GM20000 (cell line): Measurements from ENCODE around the gene CHRM5.

Experiments used
- DNase-seq: peaks from one replicate; pipeline ENCODE4 v3.0.0; 2012; ENCODE audit warnings: low spot score
- TF ChIP-seq, protein P1 (sequence below): IDR thresholded peaks from 2 replicates; pipeline ENCODE4 v1.5.1; 2012; ENCODE audit warnings: mild to moderate bottlenecking, control low read depth; ENCODE audit errors: extremely low read depth, missing control alignments

The CHRM5 gene, protein sequence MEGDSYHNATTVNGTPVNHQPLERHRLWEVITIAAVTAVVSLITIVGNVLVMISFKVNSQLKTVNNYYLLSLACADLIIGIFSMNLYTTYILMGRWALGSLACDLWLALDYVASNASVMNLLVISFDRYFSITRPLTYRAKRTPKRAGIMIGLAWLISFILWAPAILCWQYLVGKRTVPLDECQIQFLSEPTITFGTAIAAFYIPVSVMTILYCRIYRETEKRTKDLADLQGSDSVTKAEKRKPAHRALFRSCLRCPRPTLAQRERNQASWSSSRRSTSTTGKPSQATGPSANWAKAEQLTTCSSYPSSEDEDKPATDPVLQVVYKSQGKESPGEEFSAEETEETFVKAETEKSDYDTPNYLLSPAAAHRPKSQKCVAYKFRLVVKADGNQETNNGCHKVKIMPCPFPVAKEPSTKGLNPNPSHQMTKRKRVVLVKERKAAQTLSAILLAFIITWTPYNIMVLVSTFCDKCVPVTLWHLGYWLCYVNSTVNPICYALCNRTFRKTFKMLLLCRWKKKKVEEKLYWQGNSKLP

DNA sequence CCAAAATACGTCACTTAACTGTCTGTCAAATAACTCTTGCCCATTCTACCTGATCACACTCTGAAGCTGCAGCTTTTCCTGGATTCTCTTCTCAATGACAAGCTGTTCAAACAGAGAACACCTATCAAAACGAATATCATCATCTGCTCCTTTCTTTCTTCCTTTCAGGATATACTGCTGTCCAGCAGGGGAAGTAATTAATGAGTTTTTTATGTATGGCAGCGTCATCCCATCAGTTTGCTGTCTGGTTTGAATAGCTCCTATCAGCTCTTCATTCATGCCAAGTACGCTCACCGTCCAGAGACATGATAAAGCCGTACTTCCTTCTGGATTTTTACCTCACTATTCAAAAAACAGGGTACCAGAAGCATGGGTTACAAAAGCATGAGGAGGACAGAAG, at the start of gene CHRM5:
CHRM5 (plus strand) TSS at position 274 of the 400 bp plus-strand sequence. CDS start 94,221 bp downstream, outside the sequence.
- DNase-seq, result no peak
- TF ChIP-seq, protein P1, sequence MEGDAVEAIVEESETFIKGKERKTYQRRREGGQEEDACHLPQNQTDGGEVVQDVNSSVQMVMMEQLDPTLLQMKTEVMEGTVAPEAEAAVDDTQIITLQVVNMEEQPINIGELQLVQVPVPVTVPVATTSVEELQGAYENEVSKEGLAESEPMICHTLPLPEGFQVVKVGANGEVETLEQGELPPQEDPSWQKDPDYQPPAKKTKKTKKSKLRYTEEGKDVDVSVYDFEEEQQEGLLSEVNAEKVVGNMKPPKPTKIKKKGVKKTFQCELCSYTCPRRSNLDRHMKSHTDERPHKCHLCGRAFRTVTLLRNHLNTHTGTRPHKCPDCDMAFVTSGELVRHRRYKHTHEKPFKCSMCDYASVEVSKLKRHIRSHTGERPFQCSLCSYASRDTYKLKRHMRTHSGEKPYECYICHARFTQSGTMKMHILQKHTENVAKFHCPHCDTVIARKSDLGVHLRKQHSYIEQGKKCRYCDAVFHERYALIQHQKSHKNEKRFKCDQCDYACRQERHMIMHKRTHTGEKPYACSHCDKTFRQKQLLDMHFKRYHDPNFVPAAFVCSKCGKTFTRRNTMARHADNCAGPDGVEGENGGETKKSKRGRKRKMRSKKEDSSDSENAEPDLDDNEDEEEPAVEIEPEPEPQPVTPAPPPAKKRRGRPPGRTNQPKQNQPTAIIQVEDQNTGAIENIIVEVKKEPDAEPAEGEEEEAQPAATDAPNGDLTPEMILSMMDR, result no peak

DNA sequence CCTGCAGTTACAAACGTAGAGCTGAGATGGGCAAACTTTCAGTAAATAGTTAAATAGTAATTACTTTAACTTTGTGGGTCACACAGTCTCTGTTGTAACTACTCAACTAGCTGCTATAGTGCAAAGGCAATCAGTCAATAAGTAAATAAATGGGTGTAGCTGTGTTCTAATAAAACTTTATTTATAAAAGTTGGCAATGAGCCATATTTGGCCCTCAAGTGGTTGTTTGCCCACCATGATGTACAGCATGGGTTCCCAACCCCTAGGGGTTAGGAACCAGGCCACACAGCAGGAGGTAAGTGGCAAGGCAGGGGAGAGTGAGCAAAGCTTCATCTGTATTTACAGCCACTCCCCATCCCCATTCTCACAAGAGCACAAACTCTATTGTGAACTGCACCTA, 44.9 kb upstream of the CHRM5 start:
- no peak for DNase-seq
- TF ChIP-seq, protein P1, result no peak

DNA sequence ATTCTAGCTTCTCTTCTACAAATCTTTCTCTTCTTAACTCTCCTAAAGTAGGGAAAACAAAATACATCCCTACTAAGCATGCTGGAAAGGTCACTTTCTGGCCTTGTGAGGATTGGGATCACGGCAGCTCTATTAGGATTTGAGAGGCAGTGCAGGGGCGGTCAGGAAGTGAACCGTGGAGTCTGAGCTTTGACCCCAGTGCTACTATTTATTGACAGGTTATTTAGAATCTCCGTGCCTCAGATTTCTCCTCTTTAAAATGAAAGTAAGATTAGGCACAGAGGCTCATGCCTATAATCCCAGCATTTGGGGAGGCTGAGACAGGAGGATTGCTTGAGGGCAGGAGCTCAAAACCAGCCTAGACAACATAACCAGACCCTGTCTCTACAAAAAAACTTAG, 42.0 kb upstream of the CHRM5 start:
- no peak for DNase-seq
- TF ChIP-seq, protein P1, result no peak

DNA sequence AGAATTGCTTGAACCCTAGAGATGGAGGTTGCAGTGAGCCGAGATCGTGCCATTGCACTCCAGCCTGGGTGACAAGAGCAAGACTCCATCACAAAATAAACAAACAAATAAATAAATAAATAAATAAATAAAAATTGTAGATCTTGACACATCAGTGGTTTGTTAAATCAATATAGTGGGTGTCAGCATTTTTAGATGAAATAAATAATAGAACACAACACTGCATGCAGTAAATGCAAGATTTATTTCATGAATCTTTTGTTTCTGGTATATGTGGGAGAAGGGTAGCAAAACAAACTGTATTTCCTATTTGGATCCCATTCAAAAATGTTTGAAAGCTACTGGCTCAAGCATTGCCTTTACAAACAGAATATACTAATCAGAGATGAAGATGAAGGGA, 35.6 kb upstream of the CHRM5 start:
- TF ChIP-seq, protein P1, result no peak
- DNase-seq, result no peak

DNA sequence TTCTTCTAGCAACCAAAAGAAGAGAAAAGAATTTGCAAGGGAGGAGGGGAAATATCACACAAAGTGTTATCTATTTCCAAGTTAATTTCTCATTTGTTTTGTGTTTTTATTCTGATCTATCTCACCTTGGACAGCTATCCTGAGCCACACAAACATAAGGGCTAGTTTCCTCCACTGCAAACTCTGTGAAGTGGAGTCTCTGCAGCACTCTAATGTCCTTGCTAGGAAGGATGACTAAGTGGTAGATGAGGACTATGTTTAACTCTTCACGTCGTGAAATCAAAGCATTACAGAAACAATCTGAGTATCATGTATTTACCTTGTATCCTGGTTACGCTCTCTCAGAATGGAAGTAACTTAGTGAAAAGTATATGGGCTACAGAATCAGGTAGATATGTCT, 33.9 kb upstream of the CHRM5 start:
- TF ChIP-seq, protein P1, result no peak
- DNase-seq, result no peak

DNA sequence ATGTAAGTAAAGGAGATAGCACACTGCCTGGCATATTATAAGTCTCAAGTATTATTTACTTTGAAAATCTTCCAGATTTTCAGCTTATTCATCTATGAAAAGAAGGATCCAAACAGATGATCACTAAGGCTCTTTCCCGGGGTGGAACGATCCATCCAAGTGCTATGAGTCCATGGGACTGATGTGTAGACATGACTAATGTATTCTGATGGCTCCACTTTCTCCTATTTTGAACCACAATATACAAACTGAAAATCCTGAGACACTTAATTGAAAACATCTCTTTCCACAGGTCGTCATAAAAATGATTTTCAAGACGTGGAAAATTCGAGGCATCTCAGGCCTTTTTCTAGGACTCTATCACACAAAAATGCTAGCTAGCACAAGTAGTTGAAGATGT, 33.4 kb upstream of the CHRM5 start:
- no peak for DNase-seq
- TF ChIP-seq, protein P1, result no peak

DNA sequence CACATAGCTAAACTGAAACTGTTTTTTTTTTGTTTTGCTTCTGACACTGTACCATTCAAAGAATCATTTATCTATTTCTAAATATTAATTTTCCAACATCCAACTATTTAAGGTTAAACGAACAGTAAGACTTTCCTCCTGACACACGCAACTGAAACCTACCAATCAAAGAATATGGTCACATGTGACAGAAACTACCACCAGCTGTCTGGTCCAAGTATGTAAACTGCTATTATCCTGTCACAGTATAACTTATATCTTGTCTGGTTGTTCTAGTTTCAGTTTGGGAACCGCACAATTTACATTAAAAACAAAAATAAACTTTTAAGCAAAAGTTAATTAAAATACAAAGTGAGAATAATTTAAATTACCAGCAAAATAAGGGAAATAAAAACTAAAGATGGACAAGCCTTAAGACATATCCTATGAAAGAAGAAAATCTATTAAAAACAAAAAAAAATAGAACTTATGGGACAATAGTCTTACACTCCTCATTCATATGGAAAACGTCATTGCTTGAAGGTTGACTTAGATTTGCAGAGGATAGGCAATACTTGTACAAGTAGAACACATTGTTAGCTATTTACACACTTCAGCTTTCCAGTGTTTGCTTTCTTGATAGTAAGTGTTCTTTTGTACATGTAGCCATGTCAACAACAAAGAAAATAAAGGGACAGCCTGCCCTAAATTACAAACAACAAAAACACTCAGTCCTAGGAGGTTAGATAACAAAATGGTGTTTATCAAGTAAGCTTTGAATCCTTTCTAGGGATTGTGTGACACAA, 26.8 kb upstream of the CHRM5 start:
- no peak for DNase-seq
- TF ChIP-seq, protein P1, result no peak
